Activated naive CD8-positive, alpha-beta T cell treated with anti-CD3 and anti-CD28 coated beads for 36 hours (primary cell): ENCODE measurements around the gene TBC1D32. TPM values are rescaled to one million over a fixed set of nuclear protein-coding genes. Genes with fewer than 3 reads are reported as not detected.
"Not testable (repeated sequence)": the region's sequence is repeated elsewhere in the genome, so short reads cannot be mapped to it uniquely, and the experiment has no call there.

Experiments used
- DNase-seq: peaks from one replicate; pipeline ENCODE4 v3.0.0; 2021
- H3K27ac Mint-ChIP-seq: one replicate; pipeline ENCODE4 v1.8.0; 2022; ENCODE audit warnings: mild to moderate bottlenecking, moderate library complexity, mixed read lengths
- H3K27me3 Mint-ChIP-seq: one replicate; pipeline ENCODE4 v1.8.0; 2022; ENCODE audit warnings: mild to moderate bottlenecking, mixed read lengths
- H3K36me3 Mint-ChIP-seq: one replicate; pipeline ENCODE4 v1.8.0; 2021; ENCODE audit warnings: mild to moderate bottlenecking, mixed read lengths
- H3K4me1 Mint-ChIP-seq: one replicate; pipeline ENCODE4 v1.8.0; 2021; ENCODE audit warnings: mixed read lengths
- H3K4me3 Mint-ChIP-seq: one replicate; pipeline ENCODE4 v1.8.0; 2022; ENCODE audit warnings: mild to moderate bottlenecking, moderate library complexity, mixed read lengths
- H3K9me3 Mint-ChIP-seq: one replicate; pipeline ENCODE4 v1.8.0; 2022; ENCODE audit warnings: mixed read lengths
- total RNA-seq, 2 experiments: library from RNA; stranded (reverse); gene quantifications; one replicate each; pipeline ENCODE4 v1.2.3, GENCODE V29; 2021

Gene TBC1D32
- total RNA-seq, result 1 to 10 TPM; 6.7 to 7.0 TPM

- Mint-ChIP-seq H3K27me3 (peaks cover 3% of the 10 kb centered on the region), H3K36me3 (peaks cover 4% of the 10 kb centered on the region), H3K4me1 (peaks cover 34% of the 10 kb centered on the region), H3K4me3 (peak within 1 kb of the TSS; percentile 89), H3K27ac (peak within 1 kb of the TSS; percentile 97), H3K9me3 (no peaks in the 10 kb centered on the region)
- peak; percentile 90 for DNase-seq
These were observed at the start of gene TBC1D32 for GRCh38 chr6:121334299-121335086. TBC1D32 (minus strand) TSS chr6:121334480; CDS start chr6:121334430, 50 bp downstream.

- Mint-ChIP-seq H3K27me3 (peaks cover 7% of the 10 kb centered on the region), H3K36me3 (no peaks in the 10 kb centered on the region), H3K27ac (no peak overlapping the region), H3K4me3 (no peak overlapping the region), H3K9me3 (no peaks in the 10 kb centered on the region), H3K4me1 (no peaks in the 10 kb centered on the region)
- no peak for DNase-seq
These were observed 49.2 kb upstream of the TBC1D32 start for GRCh38 chr6:121383478-121383877.

- H3K27me3 Mint-ChIP-seq, result peaks cover 7% of the 10 kb centered on the region
These were observed 48.3 kb upstream of the TBC1D32 start for GRCh38 chr6:121382467-121383121.

GRCh38 chr6:121376411-121376810 lies 42.1 kb upstream of the TBC1D32 start:
- DNase-seq, result no peak
- no peaks in the 10 kb centered on the region for H3K4me1 Mint-ChIP-seq
- peaks cover 5% of the 10 kb centered on the region for H3K9me3 Mint-ChIP-seq
- H3K4me3 Mint-ChIP-seq, result no peak overlapping the region
- H3K36me3 Mint-ChIP-seq, result no peaks in the 10 kb centered on the region
- H3K27me3 Mint-ChIP-seq, result peaks cover 4% of the 10 kb centered on the region
- H3K27ac Mint-ChIP-seq, result no peak overlapping the region

More at GRCh38 chr6:121382467-121383121, 48.3 kb upstream of the TBC1D32 start:
- no peak for DNase-seq
- no peaks in the 10 kb centered on the region for H3K4me1 Mint-ChIP-seq
- H3K4me3 Mint-ChIP-seq, result no peak overlapping the region
- no peaks in the 10 kb centered on the region for H3K9me3 Mint-ChIP-seq
- no peak overlapping the region for H3K27ac Mint-ChIP-seq
- no peaks in the 10 kb centered on the region for H3K36me3 Mint-ChIP-seq

- not testable (repeated sequence) for H3K27ac Mint-ChIP-seq, DNase-seq, H3K27me3 Mint-ChIP-seq, H3K4me1 Mint-ChIP-seq, H3K36me3 Mint-ChIP-seq, H3K4me3 Mint-ChIP-seq, H3K9me3 Mint-ChIP-seq
These were observed 39.9 kb upstream of the TBC1D32 start for GRCh38 chr6:121374219-121374618.

GRCh38 chr6:121365536-121366521 lies 31.5 kb upstream of the TBC1D32 start:
- no peaks in the 10 kb centered on the region for H3K36me3 Mint-ChIP-seq
- peaks cover 13% of the 10 kb centered on the region for H3K27me3 Mint-ChIP-seq
- H3K4me1 Mint-ChIP-seq, result no peaks in the 10 kb centered on the region
- H3K9me3 Mint-ChIP-seq, result no peaks in the 10 kb centered on the region
- DNase-seq, result no peak
- H3K27ac Mint-ChIP-seq, result no peak overlapping the region
- no peak overlapping the region for H3K4me3 Mint-ChIP-seq

- Mint-ChIP-seq H3K4me3 (no peak overlapping the region), H3K27me3 (peaks cover 37% of the 10 kb centered on the region), H3K36me3 (no peaks in the 10 kb centered on the region), H3K27ac (no peak overlapping the region), H3K9me3 (no peaks in the 10 kb centered on the region), H3K4me1 (no peaks in the 10 kb centered on the region)
- DNase-seq, result no peak
These were observed 22.3 kb upstream of the TBC1D32 start for GRCh38 chr6:121356575-121356974.

- no peaks in the 10 kb centered on the region for H3K4me1 Mint-ChIP-seq
- H3K4me3 Mint-ChIP-seq, result no peak overlapping the region
- peaks cover 27% of the 10 kb centered on the region for H3K27me3 Mint-ChIP-seq
- no peaks in the 10 kb centered on the region for H3K9me3 Mint-ChIP-seq
- no peaks in the 10 kb centered on the region for H3K36me3 Mint-ChIP-seq
- DNase-seq, result no peak
- H3K27ac Mint-ChIP-seq, result no peak overlapping the region
These were observed 20.5 kb upstream of the TBC1D32 start for GRCh38 chr6:121354764-121355163.

GRCh38 chr6:121352941-121353340 lies 18.7 kb upstream of the TBC1D32 start:
- no peak for DNase-seq
- H3K36me3 Mint-ChIP-seq, result no peaks in the 10 kb centered on the region
- no peak overlapping the region for H3K27ac Mint-ChIP-seq
- peaks cover 25% of the 10 kb centered on the region for H3K27me3 Mint-ChIP-seq
- H3K4me1 Mint-ChIP-seq, result no peaks in the 10 kb centered on the region
- H3K9me3 Mint-ChIP-seq, result no peaks in the 10 kb centered on the region
- H3K4me3 Mint-ChIP-seq, result no peak overlapping the region

- no peak for DNase-seq
- no peak overlapping the region for H3K27ac Mint-ChIP-seq
- no peaks in the 10 kb centered on the region for H3K9me3 Mint-ChIP-seq
- no peak overlapping the region for H3K4me3 Mint-ChIP-seq
- no peaks in the 10 kb centered on the region for H3K36me3 Mint-ChIP-seq
- no peaks in the 10 kb centered on the region for H3K4me1 Mint-ChIP-seq
- peaks cover 25% of the 10 kb centered on the region for H3K27me3 Mint-ChIP-seq
These were observed 17.6 kb upstream of the TBC1D32 start for GRCh38 chr6:121351916-121352315.

GRCh38 chr6:121349596-121349995 lies 15.3 kb upstream of the TBC1D32 start:
- Mint-ChIP-seq H3K36me3 (no peaks in the 10 kb centered on the region), H3K9me3 (no peaks in the 10 kb centered on the region), H3K4me3 (no peak overlapping the region), H3K4me1 (no peaks in the 10 kb centered on the region), H3K27ac (no peak overlapping the region), H3K27me3 (peaks cover 25% of the 10 kb centered on the region)
- no peak for DNase-seq

GRCh38 chr6:121347484-121347883 lies 13.2 kb upstream of the TBC1D32 start:
- Mint-ChIP-seq H3K36me3 (no peaks in the 10 kb centered on the region), H3K4me1 (no peaks in the 10 kb centered on the region), H3K27me3 (peaks cover 18% of the 10 kb centered on the region), H3K9me3 (no peaks in the 10 kb centered on the region), H3K4me3 (no peak overlapping the region), H3K27ac (no peak overlapping the region)
- DNase-seq, result no peak

- Mint-ChIP-seq H3K27me3 (peaks cover 19% of the 10 kb centered on the region), H3K4me3 (no peak overlapping the region), H3K27ac (no peak overlapping the region), H3K36me3 (no peaks in the 10 kb centered on the region), H3K4me1 (no peaks in the 10 kb centered on the region), H3K9me3 (no peaks in the 10 kb centered on the region)
- DNase-seq, result no peak
These were observed 10.3 kb upstream of the TBC1D32 start for GRCh38 chr6:121344539-121344938.

- Mint-ChIP-seq H3K27ac (no peak overlapping the region), H3K36me3 (no peaks in the 10 kb centered on the region), H3K27me3 (peaks cover 21% of the 10 kb centered on the region), H3K4me1 (peaks cover 5% of the 10 kb centered on the region), H3K4me3 (no peak overlapping the region), H3K9me3 (no peaks in the 10 kb centered on the region)
- no peak for DNase-seq
These were observed 5.5 kb upstream of the TBC1D32 start for GRCh38 chr6:121339639-121340226.
